HG03354 (cell line): ENCODE results near the gene CDON.
A peak's percentile ranks its signal among the peaks of the same experiment; 100 is the strongest.
"Not testable (repeated sequence)": the region's sequence is repeated elsewhere in the genome, so short reads cannot be mapped to it uniquely, and the experiment has no call there.

ENCODE experiments used
- ATAC-seq: cut with Tn5 transposase; IDR thresholded peaks from one replicate; pipeline ENCODE4 v1.9.1; 2021; ENCODE audit warnings: mild to moderate bottlenecking; ENCODE audit not compliant: unreplicated experiment, poor library complexity, severe bottlenecking

Gene CDON

DNA sequence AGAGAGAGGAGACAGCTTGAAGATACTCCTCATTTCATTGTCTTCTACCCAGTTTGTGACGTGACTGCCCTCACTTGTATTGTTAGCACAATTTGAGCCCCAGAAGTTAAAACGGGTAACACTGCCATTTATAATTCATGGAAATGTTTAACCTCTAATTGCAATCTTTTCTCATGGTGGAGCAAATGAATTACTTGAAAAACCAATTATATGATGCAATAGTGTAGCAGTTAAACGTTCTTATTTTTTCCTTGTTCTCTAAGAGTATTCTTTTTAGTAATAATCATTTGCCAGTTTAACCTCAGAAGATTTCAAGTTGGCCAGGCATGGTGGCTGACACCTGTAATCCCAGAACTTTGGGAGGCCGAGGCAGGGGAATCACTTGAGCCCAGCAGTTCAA is 56.6 kb downstream of the CDON start:
- no peak for ATAC-seq

DNA sequence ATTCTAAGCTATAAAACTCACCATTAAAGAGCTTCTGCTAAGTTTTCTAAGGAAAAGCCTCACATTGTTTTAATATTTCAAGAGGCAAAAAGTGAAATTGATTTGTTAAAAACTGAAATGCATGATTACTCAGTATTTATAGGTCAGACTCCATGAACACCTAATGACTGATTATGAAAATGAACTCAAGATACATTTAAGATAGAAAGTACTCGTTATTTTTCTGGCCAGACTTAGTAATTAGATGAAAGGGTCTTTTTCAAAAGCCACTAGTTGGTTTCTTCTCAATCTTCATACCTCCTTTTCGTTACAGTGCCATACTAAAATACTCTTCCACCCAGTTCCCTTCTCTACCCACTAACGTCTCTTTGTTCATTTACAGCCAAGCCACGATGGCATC is 60.5 kb downstream of the CDON start:
- no peak for ATAC-seq

DNA sequence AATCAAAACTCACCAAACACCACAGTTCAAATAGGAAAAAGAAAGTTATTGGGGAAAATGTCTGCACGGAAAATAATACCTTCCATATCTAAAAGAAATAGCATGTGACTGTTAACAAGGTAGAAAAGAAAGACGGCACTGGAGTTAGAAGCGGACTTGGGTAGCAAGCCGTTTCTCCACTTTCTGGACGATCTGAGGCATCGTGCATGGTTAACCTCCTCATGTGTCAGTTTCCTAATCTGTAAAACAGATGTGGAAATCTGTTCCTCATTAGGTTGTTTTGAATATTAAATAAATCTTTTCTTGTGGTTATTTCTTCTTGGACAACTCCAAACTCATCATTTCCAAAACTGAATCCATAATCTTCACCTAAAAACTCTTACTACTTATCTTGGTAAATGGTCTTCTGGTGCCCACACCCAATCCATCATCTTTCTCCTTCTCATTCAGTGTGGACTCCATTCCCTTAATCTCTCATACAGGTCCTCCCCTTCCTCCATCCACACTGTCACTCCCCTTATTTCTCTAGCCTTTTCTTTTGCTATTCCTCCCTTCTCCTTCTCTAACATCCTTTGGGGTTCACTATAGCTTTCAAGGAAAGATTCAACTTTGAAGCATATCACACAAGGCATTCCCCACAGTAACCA is 63.3 kb downstream of the CDON start:
- ATAC-seq, result no peak

- no peak for ATAC-seq
Measured at GRCh38 chr11:125998267-125998666, 64.4 kb downstream of the CDON start.

DNA sequence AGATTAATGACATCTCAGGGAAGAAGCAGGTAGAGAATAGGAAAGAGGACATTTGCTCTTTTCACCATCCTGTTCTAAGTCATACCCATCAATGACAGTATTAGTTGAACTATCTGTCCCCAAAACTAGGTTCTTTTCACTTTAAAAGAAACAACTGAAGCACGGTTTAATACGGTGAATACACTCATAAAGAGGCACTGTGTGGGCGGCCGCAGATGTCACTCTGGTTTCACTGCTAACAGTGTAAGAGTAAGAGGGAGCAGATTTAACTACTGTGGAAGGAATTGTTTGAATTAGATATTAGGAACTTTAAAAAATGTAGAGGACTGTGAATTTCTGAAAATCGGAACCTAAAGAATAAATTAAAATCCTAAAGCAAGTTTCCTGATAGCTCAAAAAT is 67.4 kb downstream of the CDON start:
- peak; percentile 52 for ATAC-seq

DNA sequence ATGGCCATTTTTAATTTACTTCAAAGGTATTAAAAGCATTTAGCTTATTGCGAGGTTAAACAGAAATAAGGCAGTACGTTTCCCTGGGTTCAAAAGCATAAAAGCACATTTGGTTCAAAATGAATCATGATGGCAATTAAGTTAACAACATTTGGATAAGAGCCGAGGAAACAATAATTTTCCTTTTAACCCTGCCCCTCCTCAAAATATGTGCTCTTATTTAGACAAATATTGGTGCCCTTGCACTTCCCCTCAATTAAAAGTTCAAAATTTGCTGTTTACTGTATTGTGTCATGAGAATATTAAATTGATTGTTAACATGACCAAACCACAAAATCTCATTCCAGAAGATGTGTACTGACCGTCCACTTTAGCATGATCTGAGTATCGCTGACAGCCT is 68.2 kb downstream of the CDON start:
- no peak for ATAC-seq

DNA sequence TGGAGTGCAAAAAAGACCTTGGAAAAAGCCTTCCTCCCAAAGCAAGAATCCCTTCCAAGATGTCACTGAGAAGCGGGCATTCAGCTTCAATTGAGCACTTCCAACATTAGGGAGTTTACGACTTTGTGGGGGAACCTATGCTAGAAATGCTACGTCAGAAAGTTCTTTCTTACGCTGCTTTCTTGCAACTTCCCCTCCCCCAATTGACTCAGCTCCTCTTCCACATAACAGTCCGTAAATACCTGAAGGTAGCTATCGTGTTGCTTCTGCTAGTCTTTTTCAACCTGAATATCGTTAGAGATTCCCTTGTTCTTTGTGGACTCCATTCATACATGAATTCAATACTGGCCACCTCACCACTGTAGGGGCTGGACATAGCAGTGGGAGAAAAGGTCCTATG is 69.8 kb downstream of the CDON start:
- ATAC-seq, result no peak

DNA sequence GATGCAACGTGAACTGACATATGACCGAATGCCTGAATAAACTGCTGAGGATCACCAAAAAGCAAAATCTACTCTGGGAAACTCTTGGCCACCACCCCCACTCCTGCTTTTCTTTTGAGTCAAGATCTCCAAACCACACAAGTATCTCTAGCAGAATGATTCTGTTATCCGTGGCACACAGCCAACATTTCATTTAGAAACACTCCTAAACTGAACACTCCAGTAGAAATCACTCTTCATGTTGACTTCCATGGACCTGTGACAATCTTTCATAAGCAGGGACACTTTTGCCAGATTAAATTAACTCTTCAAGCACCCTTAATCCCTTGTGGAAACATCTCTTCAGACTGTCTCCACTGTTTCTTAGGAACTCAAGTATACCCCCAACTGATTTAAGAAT is 72.4 kb downstream of the CDON start:
- ATAC-seq, result no peak

- ATAC-seq, result no peak
Measured at GRCh38 chr11:125987066-125987641, 75.5 kb downstream of the CDON start.

- not testable (repeated sequence) for ATAC-seq
Measured at GRCh38 chr11:125985956-125986355, 76.7 kb downstream of the CDON start.

GRCh38 chr11:125982348-125982730 is 80.3 kb downstream of the CDON start:
- no peak for ATAC-seq

DNA sequence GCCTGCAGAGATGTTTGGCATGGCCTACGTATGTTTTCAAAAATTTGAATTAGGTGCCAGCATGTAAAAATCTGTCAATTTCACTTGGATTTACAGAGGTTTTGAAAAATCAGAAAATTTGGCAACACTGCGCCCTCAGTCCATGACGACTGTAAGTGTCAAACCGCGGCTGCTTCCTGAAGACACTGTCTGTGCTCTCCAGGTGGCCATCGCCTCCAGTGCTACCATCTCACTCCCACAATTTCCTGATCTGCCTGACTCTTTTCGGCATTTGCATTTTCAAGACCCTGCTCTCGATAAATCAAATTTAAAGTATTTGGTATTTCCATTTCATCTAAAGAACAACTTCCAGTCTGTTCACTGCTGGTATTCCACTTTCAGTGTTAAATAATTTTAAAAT is 82.2 kb downstream of the CDON start:
- no peak for ATAC-seq

DNA sequence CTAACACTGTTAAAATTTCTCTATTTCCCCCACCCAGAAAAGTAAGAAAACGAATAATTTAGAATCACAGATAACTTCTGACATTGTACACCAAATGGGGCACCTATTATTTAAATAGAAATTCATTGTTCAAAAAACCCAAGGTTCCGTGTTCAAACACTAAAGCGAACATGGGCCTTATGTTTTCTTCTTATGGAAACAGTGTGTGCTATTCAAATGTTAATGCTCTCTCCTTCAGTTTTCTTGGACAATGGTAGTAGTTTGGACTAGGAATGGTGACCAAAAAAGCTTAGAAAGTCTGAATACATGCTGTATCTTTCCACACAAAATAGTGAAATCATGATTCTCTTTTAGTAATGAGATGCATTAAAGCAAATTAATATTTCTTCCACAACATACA is 83.2 kb downstream of the CDON start:
- ATAC-seq, result no peak

GRCh38 chr11:125978778-125979407 is 83.8 kb downstream of the CDON start:
- ATAC-seq, result no peak

GRCh38 chr11:125978181-125978716 is 84.4 kb downstream of the CDON start:
- ATAC-seq, result no peak

GRCh38 chr11:125977333-125977732 is 85.3 kb downstream of the CDON start:
- ATAC-seq, result no peak

GRCh38 chr11:125976156-125976555 is 86.5 kb downstream of the CDON start:
- ATAC-seq, result no peak

DNA sequence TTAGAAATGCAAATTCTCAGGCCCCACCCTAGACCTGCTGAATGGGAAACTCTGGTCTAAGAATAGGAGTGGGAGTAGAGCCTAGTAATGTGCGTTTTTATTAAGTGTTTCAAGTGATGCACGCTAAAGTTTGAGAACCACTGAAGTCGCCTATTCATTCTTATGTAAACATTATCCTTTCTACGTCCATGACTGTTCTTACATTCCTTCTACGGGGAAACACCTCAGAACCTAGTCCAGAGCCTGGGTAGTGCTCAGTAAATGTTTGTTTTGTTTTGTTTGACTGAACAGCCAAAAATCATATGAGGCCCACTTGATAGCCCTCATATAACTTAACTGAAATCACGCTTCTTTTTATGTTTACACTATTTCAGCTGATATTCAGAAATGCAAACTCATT is 87.0 kb downstream of the CDON start:
- ATAC-seq, result no peak

- ATAC-seq, result no peak
Measured at GRCh38 chr11:125974284-125974683, 88.4 kb downstream of the CDON start.

GRCh38 chr11:125971618-125972017 is 91.0 kb downstream of the CDON start:
- ATAC-seq, result no peak

- ATAC-seq, result no peak
Measured at GRCh38 chr11:125968354-125968753, 94.3 kb downstream of the CDON start.
